Natural killer cell treated with Interleukin-12 subunit alpha and Interleukin-12 subunit beta and Interleukin-15 and Interleukin-18, amount 100 ng/mL, for 72 hours (primary cell): Measurements from ENCODE around the gene NSA2. TPM values are rescaled to one million over a fixed set of nuclear protein-coding genes. Genes with fewer than 3 reads are reported as not detected.
A peak's percentile ranks its signal among the peaks of the same experiment; 100 is the strongest.
"Not testable (repeated sequence)": the region's sequence is repeated elsewhere in the genome, so short reads cannot be mapped to it uniquely, and the experiment has no call there.

Experiments
- ATAC-seq, 2 donors: fragments of 150-1000 bp; cut with Tn5 transposase in 1 of 2; sonication (Bioruptor Pico), chemical (Tn5 transposase) in 1 of 2; 2 replicates each; pipeline ENCODE4 v1.10.0; 2021
- DNase-seq: peaks from one replicate; pipeline ENCODE4 v3.0.0; 2022; ENCODE audit warnings: low spot score
- H3K27ac Mint-ChIP-seq, 2 donors: 1 replicate in 1 of 2; 2 replicates in 1 of 2; pipeline ENCODE4 v1.8.0; 2022; ENCODE audit warnings: mixed read lengths in 2 of 2, mild to moderate bottlenecking in 1 of 2, moderate library complexity in 1 of 2
- H3K27me3 Mint-ChIP-seq, 2 donors: 1 replicate in 1 of 2; 2 replicates in 1 of 2; pipeline ENCODE4 v1.8.0; 2022; ENCODE audit warnings: mixed read lengths in 2 of 2
- H3K36me3 Mint-ChIP-seq: one replicate; pipeline ENCODE4 v1.8.0; 2022; ENCODE audit warnings: mixed read lengths
- H3K4me1 Mint-ChIP-seq, 2 donors: 1 replicate in 1 of 2; 2 replicates in 1 of 2; pipeline ENCODE4 v1.8.0; 2022; ENCODE audit warnings: low read depth in 2 of 2, mixed read lengths in 2 of 2, mild to moderate bottlenecking in 1 of 2
- H3K4me3 Mint-ChIP-seq: one replicate; pipeline ENCODE4 v1.8.0; 2022; ENCODE audit warnings: mixed read lengths
- H3K9me3 Mint-ChIP-seq: 2 replicates; pipeline ENCODE4 v1.8.0; 2022; ENCODE audit warnings: mixed read lengths
- total RNA-seq, 2 donors: library from RNA; stranded (reverse); gene quantifications; one replicate each; pipeline ENCODE4 v1.2.3, GENCODE V29; 2022

The NSA2 gene
- total RNA-seq, 2 donors from 2014 or later: 45.5 to 70.0 TPM

- ATAC-seq (no peak), DNase-seq (no peak)
- H3K36me3 Mint-ChIP-seq: peaks cover 16% of the 10 kb centered on the region
- no peaks in the 10 kb centered on the region for H3K9me3 Mint-ChIP-seq
- H3K27me3 Mint-ChIP-seq: no peaks in the 10 kb centered on the region
- peaks cover 12 to 14% of the 10 kb centered on the region in 2 donors for H3K4me1 Mint-ChIP-seq
- H3K4me3 Mint-ChIP-seq: no peak overlapping the region
- H3K27ac Mint-ChIP-seq: no peak overlapping the region
These were observed 5.3 kb downstream of the NSA2 start for GRCh38 chr5:74772359-74772758.

GRCh38 chr5:74778609-74779008 is 11.6 kb downstream of the NSA2 start:
- no peaks in the 10 kb centered on the region for H3K27me3 Mint-ChIP-seq
- ATAC-seq (no peak), DNase-seq (no peak)
- H3K4me1 Mint-ChIP-seq: no peaks in the 10 kb centered on the region
- H3K27ac Mint-ChIP-seq: no peak overlapping the region
- H3K9me3 Mint-ChIP-seq: no peaks in the 10 kb centered on the region
- no peak overlapping the region for H3K4me3 Mint-ChIP-seq
- H3K36me3 Mint-ChIP-seq: peaks cover 4% of the 10 kb centered on the region

DNA sequence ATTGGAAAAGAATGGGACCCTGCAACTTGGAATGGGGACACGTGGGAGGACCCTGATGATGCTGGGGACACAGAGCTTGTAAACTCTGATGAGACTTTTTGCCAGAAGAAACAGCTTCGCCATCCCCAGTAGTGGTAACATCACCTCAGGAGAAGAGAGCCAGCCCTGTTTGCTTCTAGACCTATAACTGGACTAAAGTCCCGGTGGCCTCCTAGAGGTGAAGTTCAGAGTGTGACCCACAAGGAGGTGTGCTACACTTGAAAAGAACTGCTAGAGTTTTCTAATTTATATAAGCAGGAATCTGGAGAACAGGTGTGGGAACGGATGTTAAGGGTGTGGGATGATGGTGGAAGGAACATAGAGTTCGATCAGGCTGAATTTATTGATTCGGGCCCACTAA is 19.8 kb downstream of the NSA2 start:
- no peak overlapping the region for H3K27ac Mint-ChIP-seq
- H3K4me3 Mint-ChIP-seq: no peak overlapping the region
- H3K4me1 Mint-ChIP-seq: no peaks in the 10 kb centered on the region
- H3K9me3 Mint-ChIP-seq: no peaks in the 10 kb centered on the region
- no peaks in the 10 kb centered on the region for H3K27me3 Mint-ChIP-seq
- no peak for DNase-seq
- ATAC-seq: no peak
- no peaks in the 10 kb centered on the region for H3K36me3 Mint-ChIP-seq

- Mint-ChIP-seq H3K4me1 (no peaks in the 10 kb centered on the region), H3K9me3 (no peaks in the 10 kb centered on the region), H3K4me3 (no peak overlapping the region), H3K27me3 (no peaks in the 10 kb centered on the region), H3K36me3 (no peaks in the 10 kb centered on the region), H3K27ac (no peak overlapping the region)
- ATAC-seq: no peak
- DNase-seq: no peak
These were observed 20.4 kb downstream of the NSA2 start for GRCh38 chr5:74787424-74787823.

GRCh38 chr5:74791669-74792068 is 24.6 kb downstream of the NSA2 start:
- not testable (repeated sequence) for H3K27ac Mint-ChIP-seq, H3K36me3 Mint-ChIP-seq, H3K4me1 Mint-ChIP-seq

DNA sequence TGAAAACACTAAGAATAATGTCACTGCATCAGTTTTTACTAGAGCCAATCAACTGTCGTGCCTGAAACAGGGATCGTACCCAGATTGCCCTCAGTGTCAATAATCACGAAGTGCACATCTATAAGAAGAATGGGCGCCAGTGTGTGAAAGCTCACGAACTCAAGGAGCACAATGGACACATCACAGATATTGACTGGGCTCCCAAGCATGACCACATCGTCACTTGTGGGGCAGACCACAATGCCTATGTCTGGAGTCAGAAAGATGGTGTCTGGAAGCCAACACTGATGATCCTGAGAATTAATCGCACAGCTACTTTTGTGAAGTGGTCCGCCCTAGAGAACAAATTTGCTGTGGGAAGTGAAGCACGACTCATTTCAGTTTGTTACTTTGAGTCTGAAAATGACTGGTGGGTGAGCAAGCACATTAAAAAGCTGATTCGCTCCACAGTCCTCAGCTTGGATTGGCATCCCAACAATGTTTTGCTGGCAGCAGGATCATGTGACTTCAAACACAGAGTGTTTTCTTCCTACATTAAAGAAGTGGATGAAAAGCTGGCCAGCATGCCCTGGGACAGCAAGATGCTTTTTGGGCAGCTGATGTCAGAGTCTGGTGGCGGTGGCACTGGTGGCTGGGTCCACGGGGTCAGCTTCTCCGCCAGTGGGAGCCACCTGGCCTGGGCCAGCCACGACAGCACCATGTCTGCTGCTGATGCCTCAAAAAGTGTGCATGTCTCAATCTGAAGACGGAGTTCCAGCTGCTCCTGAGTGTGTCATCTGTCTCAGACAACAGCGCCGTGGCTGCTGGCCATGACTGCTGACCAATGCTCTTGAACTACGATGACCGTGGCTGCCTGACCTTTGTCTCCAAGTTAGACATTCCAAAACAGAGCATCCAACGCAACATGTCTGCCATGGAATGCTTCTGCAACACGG is 32.2 kb downstream of the NSA2 start:
- Mint-ChIP-seq H3K4me3 (no peak overlapping the region), H3K4me1 (no peaks in the 10 kb centered on the region), H3K27ac (no peak overlapping the region), H3K27me3 (no peaks in the 10 kb centered on the region), H3K36me3 (peaks cover 5% of the 10 kb centered on the region), H3K9me3 (no peaks in the 10 kb centered on the region)
- no peak for DNase-seq
- ATAC-seq: no peak

More at GRCh38 chr5:74791669-74792068, 24.6 kb downstream of the NSA2 start:
- not testable (repeated sequence) for H3K27me3 Mint-ChIP-seq, H3K9me3 Mint-ChIP-seq, ATAC-seq, DNase-seq, H3K4me3 Mint-ChIP-seq

DNA sequence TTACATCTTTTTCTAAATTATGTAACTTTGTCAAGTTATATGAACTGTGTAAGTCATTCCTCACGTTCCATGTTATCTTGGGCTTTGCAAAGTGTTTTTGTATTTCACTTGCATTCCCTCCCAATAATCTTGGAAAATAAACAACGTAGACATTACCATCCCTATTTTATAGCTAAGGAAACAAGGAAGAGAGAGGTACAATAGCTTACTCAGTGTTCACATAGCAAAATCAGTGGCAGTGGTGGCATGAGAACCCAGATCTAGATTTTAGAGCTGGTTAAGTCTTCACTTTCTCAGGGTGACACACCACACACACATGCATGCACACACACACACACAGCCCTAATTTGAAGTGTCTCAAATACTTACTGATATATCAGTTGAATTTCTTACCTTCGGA is 34.1 kb downstream of the NSA2 start:
- Mint-ChIP-seq H3K27me3 (no peaks in the 10 kb centered on the region), H3K27ac (no peak overlapping the region), H3K4me3 (no peak overlapping the region), H3K36me3 (peaks cover under 1% of the 10 kb centered on the region), H3K9me3 (no peaks in the 10 kb centered on the region), H3K4me1 (no peaks in the 10 kb centered on the region)
- ATAC-seq: no peak
- no peak for DNase-seq

- no peak overlapping the region for H3K4me3 Mint-ChIP-seq
- no peaks in the 10 kb centered on the region for H3K27me3 Mint-ChIP-seq
- no peaks in the 10 kb centered on the region for H3K36me3 Mint-ChIP-seq
- no peaks in the 10 kb centered on the region for H3K9me3 Mint-ChIP-seq
- no peak overlapping the region for H3K27ac Mint-ChIP-seq
- ATAC-seq: no peak
- H3K4me1 Mint-ChIP-seq: no peaks in the 10 kb centered on the region
- DNase-seq: no peak
These were observed 34.9 kb downstream of the NSA2 start for GRCh38 chr5:74801941-74802340.

DNA sequence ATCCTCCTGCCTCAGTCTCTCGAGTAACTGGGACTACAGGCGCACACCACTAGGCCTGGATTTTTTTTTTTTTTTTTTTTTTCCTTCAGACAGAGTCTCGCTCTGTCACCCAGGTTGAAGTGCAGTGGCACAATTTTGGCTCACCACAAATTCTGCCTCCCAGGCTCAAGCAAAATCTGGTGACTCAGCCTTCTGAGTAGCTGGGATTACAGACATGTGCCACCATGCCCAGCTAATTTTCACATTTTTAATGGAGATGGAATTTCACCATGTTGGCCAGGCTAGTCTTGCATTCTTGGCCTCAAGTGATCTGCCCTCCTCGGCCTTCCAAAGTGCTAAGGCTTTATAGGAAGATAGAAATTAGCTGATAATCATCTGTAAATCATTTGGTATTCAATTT is 43.9 kb downstream of the NSA2 start:
- DNase-seq: no peak
- Mint-ChIP-seq H3K36me3 (no peaks in the 10 kb centered on the region), H3K4me3 (no peak overlapping the region), H3K27me3 (no peaks in the 10 kb centered on the region), H3K9me3 (no peaks in the 10 kb centered on the region), H3K27ac (no peak overlapping the region), H3K4me1 (peaks cover 1 to 4% of the 10 kb centered on the region in 2 donors)
- no peak for ATAC-seq

DNA sequence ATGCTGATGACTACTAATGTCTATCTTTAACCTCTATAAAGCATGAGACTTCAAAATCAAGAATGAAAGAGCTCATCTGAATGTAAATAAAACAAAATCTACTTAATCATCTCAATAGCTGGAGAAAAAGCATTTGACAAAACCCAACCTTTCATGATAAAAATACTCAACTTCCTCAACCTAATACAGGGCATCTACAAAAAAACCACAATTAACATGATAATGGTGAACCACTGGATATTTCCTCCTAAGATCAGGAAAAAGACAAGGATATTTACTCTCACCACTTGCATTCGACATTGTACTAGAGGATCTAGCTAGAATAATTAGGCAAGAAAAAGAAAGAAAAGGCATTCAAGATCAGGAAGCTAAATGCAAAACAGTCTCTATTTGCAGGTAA is 49.8 kb downstream of the NSA2 start:
- ATAC-seq (no peak), DNase-seq (no peak)
- Mint-ChIP-seq H3K4me1 (peaks cover 20 to 34% of the 10 kb centered on the region in 2 donors), H3K36me3 (no peaks in the 10 kb centered on the region), H3K27me3 (no peaks in the 10 kb centered on the region), H3K27ac (peak overlapping the region in 1 of 2 donors; percentile 3), H3K4me3 (no peak overlapping the region), H3K9me3 (no peaks in the 10 kb centered on the region)

- H3K9me3 Mint-ChIP-seq: no peaks in the 10 kb centered on the region
- ATAC-seq: no peak
- no peak for DNase-seq
- no peak overlapping the region for H3K27ac Mint-ChIP-seq
- no peaks in the 10 kb centered on the region for H3K27me3 Mint-ChIP-seq
- H3K4me3 Mint-ChIP-seq: no peak overlapping the region
- H3K4me1 Mint-ChIP-seq: peaks cover 10 to 29% of the 10 kb centered on the region in 2 donors
- H3K36me3 Mint-ChIP-seq: peaks cover 4% of the 10 kb centered on the region
These were observed 55.2 kb downstream of the NSA2 start for GRCh38 chr5:74822288-74822687.

DNA sequence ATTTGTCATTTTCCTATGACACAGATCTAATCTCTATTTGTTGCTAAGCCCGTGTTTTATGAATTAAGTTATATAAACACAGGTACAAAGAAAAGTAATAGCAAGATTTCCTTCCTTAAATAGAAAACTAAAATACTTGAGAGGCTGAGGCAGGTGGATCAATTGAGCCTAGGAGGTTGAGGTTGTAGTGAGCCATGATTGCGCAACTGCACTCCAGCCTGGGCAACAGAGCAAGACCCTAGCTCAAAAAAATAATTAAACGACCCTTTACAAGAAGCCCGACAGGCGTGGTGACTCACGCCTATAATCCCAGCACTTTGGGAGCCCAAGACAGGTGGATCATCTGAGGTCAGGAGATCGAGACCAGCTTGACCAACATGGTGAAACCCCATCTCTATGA is 62.4 kb downstream of the NSA2 start:
- no peak overlapping the region for H3K27ac Mint-ChIP-seq
- H3K9me3 Mint-ChIP-seq: no peaks in the 10 kb centered on the region
- H3K36me3 Mint-ChIP-seq: peaks cover 4% of the 10 kb centered on the region
- no peak for DNase-seq
- no peak for ATAC-seq
- peaks cover 6 to 19% of the 10 kb centered on the region in 2 donors for H3K4me1 Mint-ChIP-seq
- no peaks in the 10 kb centered on the region for H3K27me3 Mint-ChIP-seq
- no peak overlapping the region for H3K4me3 Mint-ChIP-seq
